LHCN-M2 (cell line): ENCODE results near the gene RIMKLA. TPM values are rescaled to one million over a fixed set of nuclear protein-coding genes. Genes with fewer than 3 reads are reported as not detected.
A peak's percentile ranks its signal among the peaks of the same experiment; 100 is the strongest.

Experiments
- DNase-seq: peaks from one replicate; pipeline ENCODE4 v3.0.0-alpha.2; 2012; ENCODE audit warnings: low read depth
- polyA plus RNA-seq: library from polyadenylated mRNA; unstranded; fragments of >200 nt; gene quantifications from one replicate; pipeline ENCODE4 v1.2.1, GENCODE V29; 2012; ENCODE audit warnings: missing spikeins
- total RNA-seq: library from RNA; depleted of rRNA; stranded (reverse); fragments of >200 nt; gene quantifications from 2 replicates; pipeline ENCODE4 v1.2.3, GENCODE V29; 2014; rRNA removed

RIMKLA gene
- not detected in 2 replicates for total RNA-seq
- not detected for polyA plus RNA-seq

DNA sequence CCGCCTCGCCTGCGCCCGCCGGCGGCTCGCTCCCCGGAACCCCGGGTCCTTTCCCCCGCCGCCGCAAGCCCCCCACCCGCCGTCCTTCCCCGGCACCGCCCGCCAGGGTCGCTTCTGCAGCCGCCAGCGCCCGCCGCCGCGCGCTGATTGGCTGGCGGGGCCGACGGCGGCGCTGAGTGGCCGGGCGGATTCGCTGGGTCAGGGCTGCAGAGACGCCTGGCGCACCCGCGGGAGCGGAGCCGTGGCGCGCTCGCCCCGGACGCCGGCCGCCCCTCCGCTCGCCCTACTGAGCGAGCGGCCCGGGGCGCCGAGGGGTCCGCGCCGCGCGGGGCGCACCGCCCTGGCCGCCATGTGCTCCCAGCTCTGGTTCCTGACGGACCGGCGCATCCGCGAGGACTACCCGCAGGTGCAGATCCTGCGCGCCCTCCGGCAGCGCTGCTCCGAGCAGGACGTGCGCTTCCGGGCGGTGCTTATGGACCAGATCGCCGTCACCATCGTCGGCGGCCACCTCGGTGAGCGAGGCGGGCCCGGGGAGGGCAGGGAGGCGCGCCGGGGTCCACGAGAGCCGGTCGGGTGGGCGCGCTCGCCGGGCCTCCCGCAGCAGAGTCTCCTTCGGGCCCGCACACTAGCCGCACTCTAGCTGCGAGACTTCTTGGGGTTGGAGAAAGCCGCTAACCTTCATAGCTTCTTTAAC is at the start of gene RIMKLA:
TSS of gene RIMKLA (plus strand) at position 207 of the 694 bp plus-strand sequence. CDS start at position 350, 143 bp downstream.
- DNase-seq = no peak

GRCh38 chr1:42332877-42333276 is 47.7 kb upstream of the RIMKLA start:
- no peak for DNase-seq

DNA sequence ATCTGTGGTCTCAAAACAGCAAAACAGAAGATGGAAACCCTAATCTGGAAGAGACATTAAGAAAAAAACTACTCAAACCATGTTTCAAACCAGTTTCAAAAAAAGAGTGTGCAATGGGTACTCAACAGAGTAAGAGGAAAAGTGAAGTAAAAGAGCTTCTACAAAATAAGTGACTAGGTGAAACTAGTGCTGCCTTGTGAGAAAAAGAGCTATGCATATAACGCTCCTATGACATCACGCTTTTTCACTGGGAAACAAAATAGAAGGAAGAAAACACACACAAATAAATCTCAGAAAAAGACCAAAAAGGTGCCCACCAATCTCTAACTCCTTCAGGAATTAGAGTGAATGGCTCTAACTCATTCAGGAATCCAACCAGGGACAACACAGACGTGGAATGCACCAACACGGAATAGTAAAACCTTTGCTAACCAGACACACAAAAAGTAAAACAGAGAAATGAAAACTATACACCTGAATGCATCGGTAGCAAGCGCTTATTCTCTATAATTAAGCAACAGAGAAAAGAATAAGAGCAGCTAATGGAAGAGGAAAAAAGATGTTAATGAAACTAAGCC is 46.8 kb upstream of the RIMKLA start:
- no peak for DNase-seq

- DNase-seq = peak; percentile 81
Measured at GRCh38 chr1:42334240-42335049, 46.1 kb upstream of the RIMKLA start.

DNA sequence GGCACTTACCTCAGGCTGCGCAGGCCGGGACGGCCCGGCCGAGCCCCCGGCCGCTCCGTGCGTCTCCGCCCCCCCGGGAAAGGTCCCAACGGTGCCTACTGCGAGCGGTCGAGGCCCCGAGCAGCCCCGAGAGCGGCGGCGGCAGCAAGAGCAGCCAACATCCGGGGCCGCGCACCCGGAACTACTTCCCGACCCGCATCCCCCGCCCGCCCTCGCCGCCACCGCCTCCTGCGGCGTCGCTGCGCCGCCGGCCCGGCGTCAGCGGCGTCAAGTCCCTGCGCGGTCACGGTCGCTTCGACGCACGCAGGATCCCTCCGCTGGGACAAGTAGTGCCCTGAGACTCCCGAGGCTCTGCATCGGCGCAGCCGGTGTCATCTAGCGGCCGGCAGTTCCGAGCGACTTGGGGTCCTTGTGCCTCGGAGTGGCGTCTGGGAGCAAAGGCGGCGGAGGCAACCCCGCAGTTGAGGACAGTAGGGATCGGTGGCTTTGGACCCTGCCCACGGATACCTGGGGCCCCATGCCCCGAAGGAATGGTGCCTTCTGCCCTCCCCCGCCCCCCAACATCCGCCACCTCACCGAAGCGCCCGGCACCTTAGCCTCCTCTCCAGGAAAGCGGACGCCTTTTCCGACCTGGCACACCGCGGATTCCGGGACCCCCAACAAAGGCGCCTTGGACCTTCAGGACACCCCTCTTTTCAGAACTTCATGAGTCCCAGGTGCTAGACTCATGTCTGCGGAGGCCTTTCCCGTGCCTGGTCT is 45.4 kb upstream of the RIMKLA start, which contains the start of gene FOXJ3:
TSS of gene FOXJ3 (minus strand) at position 186 of the 759 bp plus-strand sequence. CDS start 24,142 bp downstream, outside the sequence.
- DNase-seq = peak; percentile 95

GRCh38 chr1:42335809-42336518 is 44.6 kb upstream of the RIMKLA start:
- peak; percentile 41 for DNase-seq

GRCh38 chr1:42336978-42337377 is 43.6 kb upstream of the RIMKLA start:
- no peak for DNase-seq

GRCh38 chr1:42340093-42340492 is 40.5 kb upstream of the RIMKLA start:
- DNase-seq = peak; percentile 90

- no peak for DNase-seq
Measured at GRCh38 chr1:42340901-42341300, 39.7 kb upstream of the RIMKLA start.

DNA sequence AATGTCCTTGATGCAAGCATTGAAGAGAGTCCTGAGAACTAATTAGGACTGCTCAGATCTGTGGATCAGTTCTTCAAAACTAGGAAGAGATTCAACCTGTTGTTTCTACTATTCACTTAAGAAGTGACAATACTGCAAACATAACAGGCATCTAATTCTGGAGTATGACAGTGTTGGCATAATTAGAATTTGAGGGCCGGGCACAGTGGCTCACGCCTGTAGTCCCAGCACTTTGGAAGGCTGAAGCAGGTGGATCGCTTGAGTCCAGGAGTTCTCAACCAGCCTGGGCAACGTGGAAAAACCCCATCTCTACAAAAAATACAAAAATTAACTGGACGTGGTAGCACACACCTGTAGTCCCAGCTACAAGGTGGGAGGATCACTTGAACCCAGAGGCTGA is 37.5 kb upstream of the RIMKLA start:
- no peak for DNase-seq

DNA sequence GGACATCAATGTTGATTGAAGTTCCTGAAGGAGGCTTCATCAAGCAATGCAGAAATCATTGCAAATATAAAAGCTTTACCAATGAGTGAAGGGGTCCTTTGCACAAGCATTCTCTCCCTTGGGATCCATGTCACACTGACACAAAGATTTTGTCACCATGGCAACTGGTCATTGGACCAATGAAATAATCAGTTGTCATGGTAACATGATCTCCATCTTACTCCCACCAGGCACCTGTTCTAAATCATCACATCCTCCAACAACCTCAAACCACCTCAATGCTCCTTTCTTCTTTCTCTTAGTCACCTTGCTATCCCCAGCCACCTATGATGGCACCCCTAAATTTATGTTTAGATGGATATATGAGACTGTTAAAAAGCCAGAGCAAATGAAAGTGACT is 32.1 kb upstream of the RIMKLA start:
- DNase-seq = peak; percentile 28

DNA sequence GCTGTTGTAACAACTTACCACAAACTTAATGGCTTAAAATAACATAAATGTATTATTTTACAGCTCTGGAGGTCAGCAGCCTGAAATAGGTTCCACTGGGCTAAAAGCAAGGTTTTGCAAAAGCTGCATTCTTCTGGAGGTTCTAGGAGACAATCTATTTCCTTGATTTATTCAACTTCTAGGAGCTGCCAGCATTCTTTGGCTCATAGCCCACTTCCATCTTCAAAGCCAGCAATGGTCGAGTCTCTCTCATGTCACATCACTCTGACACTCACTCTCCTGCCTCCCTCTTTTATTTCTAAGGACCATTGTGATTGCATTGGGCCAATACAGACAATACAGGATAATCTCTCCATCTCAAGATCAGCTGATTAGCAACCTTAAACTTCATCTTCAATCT is 30.5 kb upstream of the RIMKLA start:
- no peak for DNase-seq

DNA sequence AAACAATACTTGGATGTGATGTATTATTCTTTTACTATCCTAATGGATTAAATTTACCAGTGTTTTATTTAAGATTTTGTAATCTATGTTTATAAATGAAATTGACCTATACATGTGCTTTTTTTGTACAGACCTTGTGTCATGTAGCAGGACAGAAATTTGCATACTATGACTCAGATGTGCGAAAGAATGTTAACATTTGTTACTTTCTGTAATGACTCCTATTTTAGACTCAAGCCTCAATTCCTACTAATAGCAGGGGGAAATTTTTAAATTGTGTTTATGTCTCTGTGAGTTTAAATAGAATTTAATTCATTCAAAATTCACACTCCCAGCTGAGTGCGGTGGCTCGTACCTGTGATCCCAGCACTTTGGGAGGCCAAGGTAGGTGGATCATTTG is 21.8 kb upstream of the RIMKLA start:
- DNase-seq = no peak

GRCh38 chr1:42359466-42359865 is 21.1 kb upstream of the RIMKLA start:
- DNase-seq = no peak

GRCh38 chr1:42364089-42364488 is 16.5 kb upstream of the RIMKLA start:
- DNase-seq = no peak

DNA sequence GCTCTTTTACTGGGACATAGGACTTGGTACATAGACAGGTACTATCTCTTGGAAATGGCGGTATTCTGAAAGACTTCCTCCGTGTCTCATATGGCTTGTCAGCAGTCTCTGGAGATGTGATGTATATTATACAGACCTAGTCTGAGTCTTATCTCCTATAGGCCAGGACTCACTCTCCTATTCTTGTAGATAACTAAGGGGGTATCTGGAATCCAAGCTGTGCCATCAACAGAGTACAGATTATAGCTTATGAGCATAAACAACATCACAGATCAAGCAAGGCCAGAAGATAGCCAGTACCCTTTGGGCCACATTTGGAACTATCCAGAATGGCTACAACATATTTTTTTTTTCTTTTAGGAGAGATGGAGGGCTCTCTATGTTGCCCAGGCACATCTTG is 16.1 kb upstream of the RIMKLA start:
- DNase-seq = no peak

DNA sequence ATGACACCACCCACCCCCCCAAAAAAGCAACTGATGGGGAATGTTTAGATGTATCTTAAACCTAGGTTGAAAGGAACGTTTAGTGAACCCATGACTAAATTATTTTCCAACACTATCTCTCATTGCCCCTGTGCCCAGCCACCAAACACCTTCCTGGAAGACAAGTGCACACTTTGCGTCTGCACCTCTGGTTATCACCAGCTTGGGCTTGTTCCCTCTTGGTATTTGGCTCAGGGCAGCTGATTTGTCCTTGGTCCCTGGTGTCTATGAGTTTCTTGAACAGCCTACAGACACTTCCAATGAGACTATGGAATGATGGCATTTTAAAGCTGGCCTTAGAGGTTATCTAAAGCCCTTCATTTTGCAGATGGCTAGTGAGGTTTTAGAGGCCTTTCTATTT is 15.5 kb upstream of the RIMKLA start:
- DNase-seq = no peak

DNA sequence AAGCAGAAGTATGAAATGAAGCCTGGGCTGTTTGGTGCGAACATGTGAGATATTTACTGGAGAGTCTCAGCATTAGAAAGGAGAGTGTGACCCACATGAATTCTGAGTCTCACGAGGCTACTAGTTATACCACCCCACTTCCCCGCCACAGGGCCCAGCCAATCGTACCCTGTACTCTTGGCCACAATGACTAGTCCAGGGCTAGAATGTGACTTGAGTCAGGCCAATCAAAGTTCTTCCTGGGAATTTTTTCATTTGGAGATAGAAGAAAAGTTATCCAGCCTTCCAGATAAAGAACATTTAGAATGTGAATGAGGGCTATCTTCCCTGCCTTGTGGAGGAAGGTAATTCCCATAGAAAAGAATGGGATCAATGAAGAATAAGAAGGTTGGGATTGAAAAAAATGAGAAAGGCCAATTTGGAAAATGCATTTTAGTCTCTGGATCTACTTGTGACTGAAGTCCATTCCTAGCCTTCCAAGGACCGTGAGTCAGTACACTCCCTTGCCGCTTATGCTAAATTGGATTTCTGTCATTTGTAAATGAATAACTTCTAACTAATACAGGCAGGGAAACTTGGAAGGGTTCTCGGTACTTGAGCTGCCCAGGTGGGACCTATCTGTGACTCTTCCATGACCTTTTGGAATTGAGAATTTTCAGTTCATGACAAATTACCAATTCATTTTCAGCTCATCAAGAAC is 12.3 kb upstream of the RIMKLA start:
- no peak for DNase-seq

GRCh38 chr1:42369471-42369870 is 11.1 kb upstream of the RIMKLA start:
- DNase-seq = no peak

DNA sequence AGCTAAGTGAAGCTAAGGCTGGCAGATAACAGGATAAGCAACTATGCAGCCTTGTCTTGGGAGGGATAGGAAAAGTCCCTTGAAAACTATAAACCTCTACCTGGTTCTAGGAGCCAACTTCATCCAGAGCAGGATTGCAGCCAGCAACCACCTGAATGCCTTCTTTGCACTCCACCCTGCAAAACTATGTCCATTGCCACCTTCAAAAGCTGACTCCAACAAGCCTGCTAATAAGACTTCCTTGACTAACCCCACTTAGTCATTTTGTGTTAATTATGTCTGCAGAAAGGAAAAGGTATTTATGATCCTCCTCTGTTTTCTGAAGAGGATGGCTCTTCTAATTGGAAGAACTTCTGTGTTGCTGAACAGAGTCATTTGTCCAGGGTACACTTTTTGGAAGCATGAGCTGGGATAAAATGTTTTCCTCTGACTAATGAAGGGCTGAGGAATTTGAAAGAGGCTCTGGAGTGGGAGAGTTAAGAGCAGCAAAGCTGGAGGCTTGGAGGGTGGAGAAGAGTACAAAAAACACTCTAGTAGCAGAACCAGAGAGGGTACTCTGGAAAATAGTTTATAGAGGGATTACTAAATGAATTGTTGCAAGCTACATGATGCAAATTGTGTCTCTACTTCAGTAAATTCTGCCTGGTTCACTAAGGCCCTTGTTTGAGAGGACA is 9.6 kb upstream of the RIMKLA start:
- DNase-seq = no peak
